NCI-H446 treated with DMSO at 0.1 percent for 48 hours (cell line): ENCODE data around the gene GON4L.
"Not testable (repeated sequence)": the region's sequence is repeated elsewhere in the genome, so short reads cannot be mapped to it uniquely, and the experiment has no call there.

ENCODE experiments used
- DNase-seq: peaks from one replicate; lab custom pipeline; 2025; lab: John Stamatoyannopoulos, UW

The GON4L gene

DNA sequence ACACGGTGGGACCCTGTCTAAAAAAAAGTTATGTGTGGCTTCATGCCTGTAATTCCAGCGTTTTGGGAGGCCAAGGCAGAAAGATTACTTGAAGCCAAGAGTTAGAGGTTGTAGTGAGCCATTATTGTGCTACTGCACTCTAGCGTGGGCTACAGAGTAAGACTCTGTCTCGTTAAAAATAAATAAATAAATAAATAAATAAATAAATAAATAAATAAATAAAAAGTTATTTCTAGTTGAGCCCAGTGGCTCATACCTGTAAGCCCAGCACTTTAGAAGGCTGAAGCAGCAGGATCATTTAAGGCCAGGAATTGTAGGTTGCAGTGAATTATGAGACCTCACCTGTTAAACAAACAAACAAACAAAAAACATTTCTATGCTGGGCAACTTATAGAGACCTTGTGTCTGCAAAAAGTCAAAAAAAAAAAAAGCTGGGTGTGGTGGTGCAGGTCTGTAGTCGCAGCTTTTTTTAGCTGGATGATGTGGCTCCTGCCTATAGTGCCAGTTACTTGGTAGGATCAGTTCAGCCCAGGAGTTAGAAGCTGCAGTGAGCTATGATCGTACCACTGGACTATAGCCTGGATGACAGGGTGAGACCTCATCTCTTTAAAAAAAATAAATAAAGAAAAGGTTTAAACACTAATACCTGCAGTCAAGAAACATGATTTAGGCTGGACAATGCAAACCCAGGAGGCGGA lies 25.6 kb downstream of the GON4L start:
- DNase-seq: no peak

DNA sequence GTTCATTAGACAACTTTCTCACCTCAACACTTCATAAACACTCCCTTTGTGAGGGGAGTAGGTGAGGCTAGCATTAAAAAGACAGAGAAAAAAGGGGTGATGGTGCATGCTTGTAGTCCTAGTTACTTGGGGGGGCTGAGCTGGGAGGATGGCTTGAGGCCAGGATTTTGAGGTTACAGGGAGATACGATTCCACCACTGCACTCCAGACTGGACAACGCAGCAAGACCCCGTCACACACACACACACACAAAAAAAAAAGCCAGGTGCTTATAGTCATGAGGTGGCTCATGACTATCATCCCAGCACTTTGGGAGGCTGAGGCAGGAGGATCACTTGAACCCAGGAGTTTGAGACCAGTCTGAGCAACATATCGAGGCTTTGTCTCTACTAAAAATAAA lies 29.6 kb downstream of the GON4L start:
- DNase-seq: no peak

DNA sequence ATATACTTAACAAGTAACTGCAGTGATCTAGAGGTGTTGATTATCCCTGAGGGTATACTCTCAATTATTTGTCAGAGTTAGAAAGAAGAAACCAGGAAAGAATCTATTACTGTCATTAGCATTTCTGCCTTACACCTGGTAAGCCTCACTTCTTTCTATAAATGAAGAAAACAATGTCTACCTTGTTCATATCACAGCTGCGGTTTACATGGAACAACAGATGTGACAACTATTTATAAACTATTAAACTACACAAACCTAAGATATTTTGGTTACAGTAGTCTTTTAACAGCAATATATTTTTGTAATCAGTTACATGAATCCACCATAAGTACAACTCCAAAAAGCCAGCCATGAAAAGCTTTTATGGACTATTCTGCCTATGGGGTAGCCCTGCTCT lies 40.7 kb downstream of the GON4L start:
- DNase-seq: no peak

DNA sequence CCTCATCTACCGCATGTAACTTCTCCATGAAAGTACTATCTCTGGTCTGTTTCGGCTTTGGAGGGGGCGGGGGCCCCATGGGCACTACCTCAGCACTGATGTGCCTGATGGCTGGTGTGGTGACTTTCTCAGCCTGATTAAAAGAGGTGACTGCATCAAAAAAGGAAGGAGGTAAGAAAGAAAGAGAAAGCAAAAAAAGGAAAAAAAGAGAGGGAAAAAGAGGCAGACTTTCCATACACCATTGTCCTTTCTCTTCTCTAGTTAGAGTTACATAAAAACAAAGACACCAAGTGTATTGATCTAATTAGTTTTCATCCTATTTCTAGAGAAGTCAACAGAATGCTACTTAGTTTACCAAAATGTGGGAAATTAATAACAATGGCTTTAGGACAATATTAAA lies 43.3 kb downstream of the GON4L start:
- DNase-seq: no peak

DNA sequence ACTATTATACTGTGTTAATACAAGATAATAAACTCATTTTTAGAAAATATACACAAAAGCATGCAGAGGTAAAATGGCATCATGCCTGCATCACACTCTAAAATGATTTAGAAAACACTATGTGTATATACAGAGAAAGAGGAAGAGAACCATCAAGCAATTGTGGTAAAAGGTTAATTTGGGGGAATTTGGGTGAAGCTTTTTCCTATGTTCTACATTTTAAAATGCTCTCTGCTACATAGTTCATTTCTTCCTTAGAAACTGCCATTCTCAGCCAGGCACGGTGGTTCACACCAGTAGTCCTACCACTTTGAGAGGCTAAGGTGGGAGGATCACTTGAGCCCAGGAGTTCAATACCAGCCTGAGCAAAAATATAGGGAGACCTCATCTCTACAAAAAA lies 44.1 kb downstream of the GON4L start:
- DNase-seq: no peak

DNA sequence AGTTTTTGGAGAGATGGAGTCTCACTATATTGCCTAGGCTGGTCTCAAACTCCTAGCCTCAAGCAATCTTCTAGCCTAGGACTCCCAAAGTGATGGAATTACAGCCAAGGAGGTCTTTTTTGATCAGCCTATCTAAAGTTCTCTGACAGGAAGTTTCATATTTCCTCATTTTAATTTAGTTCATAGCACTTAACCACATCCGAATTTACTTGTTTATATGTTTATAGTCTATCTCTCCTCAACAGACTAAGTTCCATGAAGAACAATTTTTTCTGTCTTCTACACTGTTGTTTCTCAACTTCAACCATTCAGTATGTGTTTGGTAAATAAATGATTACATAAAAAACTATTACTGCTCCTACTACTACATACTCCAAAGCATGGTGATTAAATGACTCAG lies 47.9 kb downstream of the GON4L start:
- DNase-seq: no peak

DNA sequence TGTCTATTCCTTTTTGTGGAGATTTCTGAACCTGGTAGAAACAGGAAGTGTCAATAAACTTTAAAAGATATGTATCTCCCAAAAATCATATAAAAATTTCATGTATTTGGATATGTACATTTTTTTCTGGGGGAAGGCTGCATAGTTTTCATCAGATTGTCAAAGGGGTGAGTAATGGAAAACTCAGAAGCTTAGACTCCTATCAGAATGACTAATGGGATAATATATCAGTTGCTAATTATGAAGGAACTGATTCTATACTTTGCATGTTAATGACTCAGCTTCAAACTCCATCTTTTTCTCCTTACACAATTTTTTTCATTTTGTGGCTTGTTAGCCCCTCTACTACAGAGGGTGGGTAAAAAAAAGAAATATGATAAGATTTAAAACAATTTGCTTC lies 55.9 kb downstream of the GON4L start:
- no peak for DNase-seq

DNA sequence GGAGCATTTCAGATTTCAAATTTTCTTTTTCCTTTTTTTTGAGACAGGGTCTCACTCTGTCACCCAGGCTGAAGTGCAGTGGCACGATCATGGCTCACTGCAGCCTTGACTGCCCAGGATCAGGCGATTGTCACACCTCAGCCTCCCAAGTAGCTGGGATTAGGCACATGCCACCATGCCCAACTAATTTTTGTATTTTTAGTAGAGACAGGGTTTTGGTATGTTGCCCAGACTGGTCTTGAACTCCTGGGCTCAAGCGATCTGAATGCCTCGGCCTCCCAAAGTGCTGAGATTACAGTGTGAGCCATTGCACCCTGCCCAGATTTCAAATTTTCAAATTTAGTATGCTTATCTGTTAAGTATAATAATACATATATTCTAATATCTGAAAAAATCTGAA lies 61.4 kb downstream of the GON4L start:
- not testable (repeated sequence) for DNase-seq

DNA sequence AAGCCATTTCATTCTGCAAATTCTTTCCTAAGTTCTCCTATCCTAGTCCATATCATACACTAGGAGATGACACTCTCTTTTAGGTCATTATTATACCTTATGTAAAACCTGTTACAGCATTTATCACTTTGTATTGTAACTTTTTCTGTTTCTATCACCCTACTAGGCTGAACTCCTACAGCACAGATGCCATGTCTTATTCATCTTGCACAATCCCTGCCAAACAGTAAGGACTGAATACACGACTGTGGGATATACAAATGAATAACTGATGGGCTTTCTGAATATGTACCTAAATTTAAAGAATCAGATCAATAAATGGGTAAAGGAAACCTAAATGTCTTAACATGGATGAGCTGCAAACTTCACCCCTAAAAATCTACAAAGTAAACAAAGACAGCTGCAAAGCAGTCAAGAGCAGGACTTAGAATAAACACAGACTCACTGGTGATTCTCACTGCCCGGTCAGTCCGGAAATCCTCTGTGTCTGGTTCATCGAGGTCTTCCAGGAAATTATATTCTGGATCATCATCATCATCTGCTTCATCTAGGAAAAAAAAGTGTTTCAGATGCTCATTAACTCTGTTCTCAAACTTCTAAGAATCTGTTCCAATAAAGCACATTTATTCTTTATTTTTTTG lies 62.3 kb downstream of the GON4L start:
- no peak for DNase-seq

DNA sequence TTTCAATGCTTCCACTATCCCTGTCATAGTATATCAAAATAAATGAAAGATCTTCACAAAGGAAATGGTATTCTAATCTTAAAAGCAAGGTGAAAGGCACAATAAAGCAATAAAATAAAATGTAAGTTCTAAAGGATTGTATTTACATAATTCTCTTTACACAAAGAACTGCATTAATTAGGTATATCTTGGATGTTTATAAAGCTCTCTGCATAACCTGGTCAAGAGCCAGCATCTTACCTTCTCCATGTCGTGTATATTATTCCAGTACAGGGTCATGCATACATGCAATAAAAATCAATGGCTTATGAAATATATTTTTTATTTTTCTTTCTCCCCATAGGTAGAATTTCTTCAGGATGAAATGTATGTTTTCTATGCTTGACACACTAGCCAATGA lies 63.8 kb downstream of the GON4L start:
- DNase-seq: no peak

GRCh38 chr1:155777582-155777981 lies 79.4 kb downstream of the GON4L start:
- DNase-seq: no peak

DNA sequence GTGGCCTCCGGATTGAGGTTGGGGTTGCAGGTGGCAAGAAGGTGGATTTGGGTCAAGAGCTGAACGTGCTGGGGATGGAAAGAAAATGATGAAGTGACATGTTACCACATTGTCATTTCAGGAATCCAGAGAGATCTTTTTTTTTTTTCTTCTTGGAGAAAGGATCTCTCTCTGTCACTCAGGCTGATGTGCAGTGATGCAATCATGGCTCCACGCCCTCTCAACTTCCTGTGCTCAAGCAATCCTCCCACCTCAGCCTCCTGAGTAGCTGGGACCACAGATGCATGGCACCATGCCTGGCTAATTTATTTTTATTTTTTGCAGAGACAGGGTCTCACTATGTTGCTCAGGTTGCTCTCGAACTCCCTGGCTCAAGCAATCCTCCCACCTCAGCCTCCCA lies 80.6 kb downstream of the GON4L start:
- DNase-seq: no peak

- no peak for DNase-seq
Measured at GRCh38 chr1:155773221-155773620, 83.8 kb downstream of the GON4L start.

DNA sequence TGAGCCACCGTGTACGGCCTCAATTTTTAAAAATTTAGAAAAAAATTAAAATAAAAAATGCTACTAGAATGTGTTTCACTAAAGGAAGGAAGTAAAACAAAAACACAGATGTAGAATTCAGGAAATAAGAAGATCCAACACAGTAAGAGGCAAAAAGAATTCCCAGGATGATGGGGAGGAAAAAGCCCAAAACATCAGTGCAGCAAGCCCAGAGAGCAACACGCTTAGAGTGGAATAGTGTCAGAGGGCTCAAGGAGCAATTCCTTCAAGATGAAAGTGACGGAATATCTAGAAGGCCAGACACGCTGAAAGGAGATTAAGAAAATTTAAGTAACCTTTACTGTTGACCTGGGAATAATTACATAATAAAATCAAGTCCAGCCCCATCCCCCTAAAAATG lies 87.8 kb downstream of the GON4L start:
- no peak for DNase-seq

- DNase-seq: not testable (repeated sequence)
Measured at GRCh38 chr1:155767399-155767989, 89.5 kb downstream of the GON4L start.

DNA sequence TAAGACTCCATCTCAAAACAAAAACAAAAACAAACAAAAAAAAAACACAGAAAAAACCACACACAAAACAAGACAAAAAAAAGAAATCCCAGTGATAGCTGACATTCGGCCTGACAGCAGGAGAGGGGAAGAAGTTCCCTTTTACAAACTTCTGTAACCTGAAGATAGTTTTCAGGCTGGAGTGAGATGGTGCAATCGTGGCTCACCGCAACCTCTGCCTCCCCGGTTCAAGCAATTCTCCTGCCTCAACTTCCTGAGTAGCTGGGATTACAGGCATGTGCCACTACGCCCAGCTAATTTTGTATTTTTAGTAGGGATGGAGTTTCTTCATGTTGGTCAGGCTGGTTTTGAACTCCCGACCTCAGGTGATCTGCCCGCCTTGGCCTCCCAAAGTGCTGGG lies 93.0 kb downstream of the GON4L start:
- not testable (repeated sequence) for DNase-seq

DNA sequence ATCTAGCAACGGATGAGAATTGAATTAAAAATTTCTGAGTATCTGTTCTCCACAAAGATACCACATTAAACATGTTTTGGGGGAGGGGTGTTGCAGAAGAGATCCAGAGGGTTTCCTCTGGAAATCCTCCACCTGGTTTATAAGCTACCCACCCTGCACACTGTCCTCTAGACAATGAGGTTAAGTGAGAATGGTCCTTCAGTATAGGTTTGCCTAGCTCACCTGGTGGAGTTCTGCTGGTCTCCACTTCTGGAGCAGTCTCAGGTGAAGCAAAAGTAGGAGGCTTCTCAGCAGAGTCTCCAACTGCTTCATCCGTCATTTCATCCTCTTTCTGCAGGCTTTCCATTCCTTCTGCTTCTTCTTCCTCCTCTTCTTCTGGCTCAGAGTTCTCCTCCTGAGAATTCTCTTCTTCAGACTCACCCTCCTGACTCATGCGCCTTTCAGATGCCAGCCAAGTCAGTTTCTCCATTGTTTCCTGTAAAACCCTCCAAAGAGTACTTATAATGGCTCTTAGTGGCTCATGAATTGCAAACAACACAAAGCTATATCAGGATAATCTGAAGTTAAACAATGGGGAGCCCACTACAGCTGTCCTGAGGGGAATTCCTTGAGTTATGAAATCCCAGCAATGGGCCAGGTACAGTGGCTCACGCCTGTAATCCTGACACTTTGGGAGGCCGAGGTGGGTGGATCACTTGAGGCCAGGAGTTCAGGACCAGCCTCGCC lies 93.8 kb downstream of the GON4L start:
- DNase-seq: not testable (repeated sequence)

DNA sequence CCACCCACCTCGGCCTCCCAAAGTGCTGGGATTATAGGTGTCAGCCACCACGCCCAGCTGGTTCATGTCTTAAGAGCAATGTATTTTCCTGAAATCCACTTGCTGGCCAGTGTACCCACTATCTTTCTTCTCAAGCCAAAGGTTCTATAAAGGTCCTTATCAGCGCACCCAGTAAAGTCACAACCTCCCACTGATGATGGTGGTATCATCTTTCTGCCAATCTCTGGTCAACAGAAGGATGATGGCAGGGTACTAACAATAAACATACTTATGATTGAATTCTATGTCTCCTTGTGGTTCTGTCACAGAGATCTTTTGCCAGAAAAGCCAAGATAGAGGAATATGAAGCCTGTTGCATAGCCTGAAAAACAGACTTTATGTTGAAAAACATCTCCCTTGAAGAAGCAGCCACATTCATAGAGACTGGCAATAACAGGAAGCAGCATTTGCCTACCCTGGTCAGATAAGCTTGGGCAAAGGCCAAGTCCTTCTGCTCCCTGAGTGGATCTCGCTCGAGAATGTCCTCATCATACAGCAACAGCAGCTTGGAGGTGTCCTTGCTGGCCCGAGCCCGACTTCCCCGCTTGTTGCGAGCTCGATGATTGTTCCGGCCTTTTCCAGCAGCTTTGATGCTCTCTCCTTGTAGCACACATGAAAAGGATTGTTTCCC lies 95.1 kb downstream of the GON4L start:
- no peak for DNase-seq

GRCh38 chr1:155760751-155761475 lies 96.1 kb downstream of the GON4L start:
- DNase-seq: no peak

GRCh38 chr1:155759966-155760630 lies 96.9 kb downstream of the GON4L start:
- DNase-seq: no peak

DNA sequence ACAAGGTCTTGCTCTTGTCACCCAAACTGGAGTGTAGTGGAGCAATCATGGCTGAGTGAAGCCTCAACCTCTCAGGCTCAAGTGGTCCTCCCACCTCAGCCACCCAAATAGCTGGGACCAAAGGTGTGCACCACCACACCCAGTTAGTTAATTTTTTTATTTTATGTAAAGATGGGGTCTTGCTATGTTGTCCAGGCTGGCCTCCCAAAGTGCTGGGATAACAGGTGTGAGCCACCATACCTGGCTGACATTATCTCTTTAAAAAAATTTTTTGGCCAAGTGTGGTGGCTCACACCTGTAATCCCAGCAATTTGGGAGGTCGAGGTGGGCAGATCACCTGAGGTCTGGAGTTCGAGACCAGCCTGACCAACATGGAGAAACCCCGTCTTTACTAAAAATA lies 98.0 kb downstream of the GON4L start:
- DNase-seq: not testable (repeated sequence)
